Calu3 (cell line): ENCODE measurements around the gene ENOPH1. TPM values are rescaled to one million over a fixed set of nuclear protein-coding genes. Genes with fewer than 3 reads are reported as not detected.

Experiments
- BruUV-seq: library from RNA; stranded (reverse); fragments of 400-500 nt; replicated peaks from 2 replicates; lab custom pipeline; 2021; lab: Mats Ljungman, UMichigan
- CTCF ChIA-PET: fragments of 300-600 bp; sonication (Branson Sonifier 250); formaldehyde crosslinking; loops from one replicate; lab custom pipeline; 2022; ENCODE audit warnings: antibody characterized with exemption; lab: Charles Lee
- DNase-seq: peaks from one replicate; pipeline ENCODE4 v3.0.0; 2022
- H3K27ac Mint-ChIP-seq: one replicate; pipeline ENCODE4 v1.8.0; 2022; ENCODE audit warnings: mixed read lengths; ENCODE audit not compliant: unreplicated experiment
- H3K27me3 Mint-ChIP-seq: one replicate; pipeline ENCODE4 v1.8.0; 2022; ENCODE audit warnings: mixed read lengths; ENCODE audit not compliant: unreplicated experiment
- H3K36me3 Mint-ChIP-seq: one replicate; pipeline ENCODE4 v1.8.0; 2022; ENCODE audit warnings: mild to moderate bottlenecking, moderate library complexity, mixed read lengths; ENCODE audit not compliant: insufficient read depth, unreplicated experiment
- H3K4me1 Mint-ChIP-seq: one replicate; pipeline ENCODE4 v1.8.0; 2022; ENCODE audit warnings: mild to moderate bottlenecking, low read depth, mixed read lengths; ENCODE audit not compliant: unreplicated experiment
- H3K4me3 Mint-ChIP-seq: one replicate; pipeline ENCODE4 v1.8.0; 2022; ENCODE audit warnings: mild to moderate bottlenecking, low read depth, moderate library complexity, mixed read lengths; ENCODE audit not compliant: unreplicated experiment
- H3K9me3 Mint-ChIP-seq: one replicate; pipeline ENCODE4 v1.8.0; 2022; ENCODE audit warnings: low read depth, mixed read lengths; ENCODE audit not compliant: unreplicated experiment
- intact Hi-C: fragments of 100-400 bp; cut with micrococcal nuclease; formaldehyde crosslinking; loops from one replicate; pipeline ENCODE4 v1.10.0; 2022; ENCODE audit not compliant: unreplicated experiment
- total RNA-seq: library from RNA; stranded (reverse); gene quantifications from 2 replicates; pipeline ENCODE4 v1.2.3, GENCODE V29; 2022
- TF ChIP-seq, protein P1 (sequence below): fragments of 200-600 bp; IDR thresholded peaks from one replicate; pipeline ENCODE4 v1.8.0; 2022; ENCODE audit warnings: antibody characterized with exemption; ENCODE audit not compliant: unreplicated experiment

ENOPH1 gene
- total RNA-seq, 1 experiment from 2014 or later, result 43.6 TPM

DNA sequence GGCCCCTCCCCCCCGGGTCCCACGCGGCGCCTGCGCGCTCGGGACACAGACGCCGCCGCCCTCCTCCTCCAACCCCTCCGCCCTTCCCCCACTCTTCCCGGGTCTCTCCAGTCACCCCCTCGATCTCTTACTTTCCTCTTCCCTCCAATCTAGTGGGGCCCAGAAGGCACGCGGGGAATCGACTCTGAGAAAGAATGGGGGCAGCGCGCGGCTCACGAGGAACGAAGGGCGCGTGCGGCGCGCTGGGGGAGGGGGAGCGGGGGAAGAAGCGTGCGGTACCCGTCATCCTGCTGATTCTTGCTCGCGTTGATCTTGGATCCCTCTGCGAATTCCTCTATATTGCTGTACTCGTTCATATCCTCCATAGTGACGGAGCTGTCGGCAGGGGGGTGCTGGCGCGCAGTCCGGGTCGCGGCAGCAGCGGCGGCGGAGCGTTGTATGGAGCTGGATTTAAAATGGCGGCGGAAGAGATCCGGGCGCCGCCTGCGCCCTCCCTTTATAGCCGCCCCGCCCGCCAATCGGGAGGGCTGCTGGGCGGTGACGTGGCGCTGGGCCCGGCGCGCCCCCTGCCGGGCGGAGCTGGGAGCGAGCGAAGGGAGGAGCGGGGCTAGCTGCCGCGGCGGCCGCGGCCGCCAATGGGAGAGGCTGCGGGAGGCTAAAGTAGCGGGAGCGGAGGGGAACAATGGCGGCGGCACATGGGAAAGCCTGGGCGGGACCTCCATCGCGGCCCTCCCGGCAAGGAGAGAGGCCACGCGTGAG is 1.2 kb upstream of the ENOPH1 start:
- H3K27me3 Mint-ChIP-seq, result peaks cover 9% of the 10 kb centered on the region
- no peaks in the 10 kb centered on the region for H3K9me3 Mint-ChIP-seq
- peaks cover 79% of the 10 kb centered on the region for H3K36me3 Mint-ChIP-seq
- CTCF ChIA-PET, result interaction anchor here (0.6 to 1.0 kb wide), 2 partner anchors 9 to 34 kb away, joined by 3 to 4 read pairs; no protein-coding TSS in a partner anchor
- peak overlapping the region; percentile 99 for H3K27ac Mint-ChIP-seq
- peak overlapping the region; percentile 99 for H3K4me3 Mint-ChIP-seq
- H3K4me1 Mint-ChIP-seq, result peaks cover 18% of the 10 kb centered on the region
- no TSS peak for BruUV-seq
- DNase-seq, result peak; percentile 92
- intact Hi-C loops, result loop anchor here (2.0 kb wide), 1 partner anchor 54 kb away; no protein-coding TSS in a partner anchor
- TF ChIP-seq, protein P1, sequence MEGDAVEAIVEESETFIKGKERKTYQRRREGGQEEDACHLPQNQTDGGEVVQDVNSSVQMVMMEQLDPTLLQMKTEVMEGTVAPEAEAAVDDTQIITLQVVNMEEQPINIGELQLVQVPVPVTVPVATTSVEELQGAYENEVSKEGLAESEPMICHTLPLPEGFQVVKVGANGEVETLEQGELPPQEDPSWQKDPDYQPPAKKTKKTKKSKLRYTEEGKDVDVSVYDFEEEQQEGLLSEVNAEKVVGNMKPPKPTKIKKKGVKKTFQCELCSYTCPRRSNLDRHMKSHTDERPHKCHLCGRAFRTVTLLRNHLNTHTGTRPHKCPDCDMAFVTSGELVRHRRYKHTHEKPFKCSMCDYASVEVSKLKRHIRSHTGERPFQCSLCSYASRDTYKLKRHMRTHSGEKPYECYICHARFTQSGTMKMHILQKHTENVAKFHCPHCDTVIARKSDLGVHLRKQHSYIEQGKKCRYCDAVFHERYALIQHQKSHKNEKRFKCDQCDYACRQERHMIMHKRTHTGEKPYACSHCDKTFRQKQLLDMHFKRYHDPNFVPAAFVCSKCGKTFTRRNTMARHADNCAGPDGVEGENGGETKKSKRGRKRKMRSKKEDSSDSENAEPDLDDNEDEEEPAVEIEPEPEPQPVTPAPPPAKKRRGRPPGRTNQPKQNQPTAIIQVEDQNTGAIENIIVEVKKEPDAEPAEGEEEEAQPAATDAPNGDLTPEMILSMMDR, result peak; percentile 80

DNA sequence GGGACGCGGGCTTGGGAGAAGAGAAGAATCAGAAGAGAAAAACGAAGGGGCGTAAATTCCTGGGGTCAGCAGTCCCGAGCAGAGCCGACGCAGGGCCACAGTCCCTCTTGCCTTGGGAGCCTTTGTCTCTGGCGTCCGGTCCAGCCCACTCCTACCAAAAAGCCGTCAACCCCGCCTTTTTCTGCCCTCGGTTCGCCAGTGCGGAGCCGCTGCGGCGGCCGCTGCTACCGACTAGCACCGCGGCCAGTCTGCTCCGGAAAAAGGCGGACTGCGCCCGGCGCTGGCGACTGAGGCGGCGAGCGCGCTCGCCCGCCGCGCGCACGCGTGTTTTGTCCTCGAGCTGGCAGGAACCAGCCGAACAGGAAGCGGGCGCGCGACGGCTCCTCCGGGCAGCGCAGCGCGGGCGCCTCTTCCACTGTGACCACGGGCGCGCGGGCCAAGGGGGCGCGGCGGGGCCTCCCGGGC is 630 bp upstream of the ENOPH1 start:
- Mint-ChIP-seq H3K36me3 (peaks cover 77% of the 10 kb centered on the region), H3K27ac (peak overlapping the region; percentile 99), H3K27me3 (peaks cover 9% of the 10 kb centered on the region), H3K4me3 (peak overlapping the region; percentile 99), H3K4me1 (peaks cover 15% of the 10 kb centered on the region), H3K9me3 (no peaks in the 10 kb centered on the region)
- intact Hi-C loops, result loop anchor here (2.0 kb wide), 1 partner anchor 55 kb away; no protein-coding TSS in a partner anchor
- TF ChIP-seq, protein P1, result no peak
- CTCF ChIA-PET, result interaction anchor here (0.6 to 1.0 kb wide), 2 partner anchors 10 to 35 kb away, joined by 3 to 4 read pairs; no protein-coding TSS in a partner anchor
- DNase-seq, result no peak
- BruUV-seq, result no TSS peak

DNA sequence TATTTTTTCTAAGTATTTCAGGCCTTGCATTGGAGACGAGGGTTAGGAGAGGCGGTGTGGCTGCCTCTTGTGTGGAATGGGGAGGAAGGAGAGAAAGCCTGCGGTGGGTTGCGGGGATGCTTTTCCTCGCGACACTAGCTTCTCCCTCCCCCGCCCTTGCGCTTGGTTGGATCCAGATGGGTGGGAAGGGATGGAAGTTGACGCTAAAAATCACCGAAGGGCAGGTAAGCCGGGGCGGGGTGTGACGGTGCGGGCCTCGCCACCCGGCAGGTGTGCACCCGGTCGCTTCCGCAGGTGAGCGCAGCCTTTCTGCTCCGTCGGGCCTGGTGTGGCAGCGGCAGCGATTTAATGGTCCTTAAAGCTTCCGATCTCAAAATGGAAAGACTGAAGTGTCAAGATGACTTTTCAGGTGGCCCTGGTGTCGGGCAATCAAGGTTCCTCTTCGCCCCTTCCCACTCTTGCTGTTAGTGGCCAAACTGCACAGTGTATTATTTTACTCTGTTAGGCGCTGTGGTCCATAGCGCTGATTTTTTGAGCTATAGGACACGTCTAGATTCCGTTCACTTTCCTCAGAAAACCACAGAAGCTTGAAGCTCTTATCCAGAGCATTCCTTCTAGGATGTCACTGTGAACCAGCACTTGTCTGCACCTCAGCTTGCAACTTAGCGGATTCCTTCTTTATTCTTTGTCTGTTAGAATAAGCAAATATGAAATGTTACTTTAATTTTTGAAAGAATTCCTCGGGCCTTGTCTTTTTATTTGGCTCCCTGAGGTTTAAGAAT is 765 bp downstream of the ENOPH1 start:
- intact Hi-C loops, result no loop called here
- BruUV-seq, result TSS peak; percentile 50

DNA sequence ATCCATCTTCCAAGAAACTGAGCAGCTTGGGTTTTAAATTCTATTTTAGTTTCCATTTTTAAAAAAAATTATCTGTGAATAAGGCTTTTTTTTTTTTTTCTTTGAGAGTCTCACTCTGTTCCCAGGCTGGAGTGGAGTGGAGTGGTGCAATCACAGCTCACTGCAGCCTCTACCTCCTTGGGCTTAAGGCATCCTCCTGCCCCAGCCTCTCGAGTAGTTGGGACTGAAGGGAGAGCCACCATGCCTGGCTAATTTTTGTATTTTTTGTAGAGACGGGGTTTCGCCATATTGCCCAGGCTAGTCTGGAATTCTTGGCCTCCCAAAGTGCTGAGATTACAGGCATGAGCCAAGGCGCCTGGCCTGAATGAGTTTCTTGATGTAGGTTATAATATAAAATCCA is 1.4 kb downstream of the ENOPH1 start:
- peak overlapping the region; percentile 99 for H3K4me3 Mint-ChIP-seq
- H3K27me3 Mint-ChIP-seq, result peaks cover 9% of the 10 kb centered on the region
- CTCF ChIA-PET, result no interaction called here
- DNase-seq, result no peak
- TF ChIP-seq, protein P1, result no peak
- H3K36me3 Mint-ChIP-seq, result peaks cover 62% of the 10 kb centered on the region
- H3K9me3 Mint-ChIP-seq, result no peaks in the 10 kb centered on the region
- intact Hi-C loops, result no loop called here
- peaks cover 9% of the 10 kb centered on the region for H3K4me1 Mint-ChIP-seq
- no peak overlapping the region for H3K27ac Mint-ChIP-seq
- no TSS peak for BruUV-seq

More for the DNA sequence above, 765 bp downstream of the ENOPH1 start:
- Mint-ChIP-seq H3K27ac (peak overlapping the region; percentile 99), H3K27me3 (peaks cover 9% of the 10 kb centered on the region), H3K36me3 (peaks cover 64% of the 10 kb centered on the region), H3K9me3 (no peaks in the 10 kb centered on the region), H3K4me3 (peak overlapping the region; percentile 99), H3K4me1 (peaks cover 14% of the 10 kb centered on the region)
- TF ChIP-seq, protein P1, result no peak
- peak; percentile 39 for DNase-seq
- CTCF ChIA-PET, result no interaction called here
